WTC11 (cell line): ENCODE data around the gene HECW1. TPM values are rescaled to one million over a fixed set of nuclear protein-coding genes. Genes with fewer than 3 reads are reported as not detected.

Source experiments
- ATAC-seq: fragments of 200-7000 bp; cut with Tn5 transposase; 2 replicates; pipeline ENCODE4 v1.10.0; 2021; ENCODE audit warnings: mild to moderate bottlenecking, moderate library complexity
- CTCF ChIA-PET: fragments of 300-600 bp; sonication (Branson Sonifier 250); formaldehyde crosslinking; loops from one replicate; lab custom pipeline; 2021; ENCODE audit warnings: antibody characterized with exemption; lab: Charles Lee
- POLR2A ChIA-PET: fragments of 350-600 bp; sonication (Branson Sonifier 250); formaldehyde crosslinking; loops from one replicate; lab custom pipeline; 2021; ENCODE audit warnings: antibody characterized with exemption; lab: Charles Lee
- DNase-seq: peaks from one replicate; pipeline ENCODE4 v3.0.0; 2021; ENCODE audit warnings: low spot score
- H3K27ac Mint-ChIP-seq: 2 replicates; pipeline ENCODE4 v1.8.0; 2021; ENCODE audit warnings: mixed read lengths
- H3K27me3 Mint-ChIP-seq: 2 replicates; pipeline ENCODE4 v1.8.0; 2021; ENCODE audit warnings: low read depth, mild to moderate bottlenecking, moderate library complexity, mixed read lengths
- H3K36me3 Mint-ChIP-seq: 2 replicates; pipeline ENCODE4 v1.8.0; 2021; ENCODE audit warnings: mixed read lengths
- H3K4me1 Mint-ChIP-seq: 2 replicates; pipeline ENCODE4 v1.8.0; 2022; ENCODE audit warnings: mixed read lengths
- H3K4me3 Mint-ChIP-seq: 2 replicates; pipeline ENCODE4 v1.8.0; 2021; ENCODE audit warnings: mild to moderate bottlenecking, moderate library complexity, mixed read lengths
- H3K9me3 Mint-ChIP-seq: 2 replicates; pipeline ENCODE4 v1.8.0; 2021; ENCODE audit warnings: mixed read lengths
- AR ChIP-seq: fragments of 250-450 bp; sonication (Bioruptor Pico); IDR thresholded peaks from 2 replicates; pipeline ENCODE4 v1.9.0; 2021; ENCODE audit warnings: mild to moderate bottlenecking
- E2F1 ChIP-seq: sonication (generic); formaldehyde crosslinking; IDR thresholded peaks from 2 replicates; pipeline ENCODE4 v1.8.0; 2022; ENCODE audit warnings: mild to moderate bottlenecking, missing genetic modification reagents
- EMX1 ChIP-seq: fragments of 250-450 bp; sonication (Bioruptor Pico); IDR thresholded peaks from 2 replicates; pipeline ENCODE4 v1.8.0; 2021; ENCODE audit warnings: mild to moderate bottlenecking
- ERG ChIP-seq: fragments of 250-450 bp; sonication (Bioruptor Pico); IDR thresholded peaks from 2 replicates; pipeline ENCODE4 v1.8.0; 2021; ENCODE audit warnings: mild to moderate bottlenecking
- IRF1 ChIP-seq: sonication (generic); formaldehyde crosslinking; IDR thresholded peaks from 2 replicates; pipeline ENCODE4 v1.8.0; 2023; ENCODE audit warnings: missing genetic modification reagents
- MAX ChIP-seq: sonication (generic); formaldehyde crosslinking; IDR thresholded peaks from 2 replicates; pipeline ENCODE4 v1.8.0; 2022; ENCODE audit warnings: mild to moderate bottlenecking, missing genetic modification reagents
- MLX ChIP-seq: sonication (generic); formaldehyde crosslinking; IDR thresholded peaks from 2 replicates; pipeline ENCODE4 v1.8.1; 2023; ENCODE audit warnings: mild to moderate bottlenecking, missing genetic modification reagents, moderate library complexity
- NFATC4 ChIP-seq: fragments of 250-450 bp; sonication (Bioruptor Pico); IDR thresholded peaks from 2 replicates; pipeline ENCODE4 v1.9.0; 2021; ENCODE audit warnings: mild to moderate bottlenecking
- NR1H2 ChIP-seq: sonication (generic); formaldehyde crosslinking; IDR thresholded peaks from 2 replicates; pipeline ENCODE4 v1.9.0; 2021; ENCODE audit warnings: mild to moderate bottlenecking, moderate library complexity, missing genetic modification reagents
- OVOL2 ChIP-seq: fragments of 250-450 bp; sonication (Bioruptor Pico); IDR thresholded peaks from 2 replicates; pipeline ENCODE4 v1.9.0; 2021; ENCODE audit warnings: mild to moderate bottlenecking, borderline replicate concordance
- PREB ChIP-seq: sonication (generic); formaldehyde crosslinking; IDR thresholded peaks from 2 replicates; pipeline ENCODE4 v1.8.1; 2022; ENCODE audit warnings: mild to moderate bottlenecking, missing genetic modification reagents, moderate library complexity, borderline replicate concordance
- PRRX2 ChIP-seq: fragments of 250-450 bp; sonication (Bioruptor Pico); IDR thresholded peaks from 2 replicates; pipeline ENCODE4 v1.8.0; 2021; ENCODE audit warnings: mild to moderate bottlenecking
- TP53 ChIP-seq: sonication (generic); formaldehyde crosslinking; IDR thresholded peaks from 2 replicates; pipeline ENCODE4 v1.8.1; 2023; ENCODE audit warnings: mild to moderate bottlenecking, missing genetic modification reagents
- USF1 ChIP-seq: sonication (generic); formaldehyde crosslinking; IDR thresholded peaks from 2 replicates; pipeline ENCODE4 v1.8.0; 2022; ENCODE audit warnings: mild to moderate bottlenecking, missing genetic modification reagents
- ZBTB21 ChIP-seq: sonication (generic); formaldehyde crosslinking; IDR thresholded peaks from 2 replicates; pipeline ENCODE4 v1.8.1; 2023; ENCODE audit warnings: mild to moderate bottlenecking, missing genetic modification reagents, borderline replicate concordance
- ZBTB43 ChIP-seq: sonication (generic); formaldehyde crosslinking; IDR thresholded peaks from 2 replicates; pipeline ENCODE4 v1.8.1; 2023; ENCODE audit warnings: mild to moderate bottlenecking, missing genetic modification reagents
- ZNF396 ChIP-seq: fragments of 250-450 bp; sonication (Bioruptor Pico); IDR thresholded peaks from 2 replicates; pipeline ENCODE4 v1.8.0; 2021; ENCODE audit warnings: mild to moderate bottlenecking, moderate library complexity, borderline replicate concordance
- ZNF416 ChIP-seq: fragments of 250-450 bp; sonication (Bioruptor Pico); IDR thresholded peaks from 2 replicates; pipeline ENCODE4 v1.9.0; 2021; ENCODE audit warnings: mild to moderate bottlenecking, inconsistent platforms
- ZSCAN18 ChIP-seq: fragments of 250-450 bp; sonication (Bioruptor Pico); IDR thresholded peaks from 2 replicates; pipeline ENCODE4 v2.1.2; 2022; ENCODE audit warnings: mild to moderate bottlenecking, moderate library complexity
- total RNA-seq: library from RNA; stranded (reverse); gene quantifications from 3 replicates; pipeline ENCODE4 v1.2.3, GENCODE V29; 2021

Gene HECW1
- total RNA-seq, 1 experiment from 2014 or later, result 6.1 TPM

- CTCF ChIA-PET, result no interaction called here
- no peak for ATAC-seq
- H3K9me3 Mint-ChIP-seq, result peaks cover 14% of the 10 kb centered on the region
- H3K4me1 Mint-ChIP-seq, result peaks cover 14% of the 10 kb centered on the region
- TF ChIP-seq EMX1 (no peak), MLX (no peak), NR1H2 (CRISPR knock-in tag) (no peak), TP53 (no peak)
- no peak overlapping the region for H3K27ac Mint-ChIP-seq
- peaks cover 10% of the 10 kb centered on the region; the same call in 1 of the 2 replicates for H3K36me3 Mint-ChIP-seq
- no peak for DNase-seq
- POLR2A ChIA-PET, result no interaction called here
- no peaks in the 10 kb centered on the region for H3K27me3 Mint-ChIP-seq
- no peak overlapping the region for H3K4me3 Mint-ChIP-seq
These were observed 40.2 kb downstream of the HECW1 start for GRCh38 chr7:43152696-43153095.

- no peaks in the 10 kb centered on the region for H3K27me3 Mint-ChIP-seq
- ChIA-PET POLR2A (no interaction called here), CTCF (no interaction called here)
- peaks cover 10% of the 10 kb centered on the region for H3K4me1 Mint-ChIP-seq
- TF ChIP-seq ZBTB21 (CRISPR knock-in tag) (no peak), AR (CRISPR knock-in tag) (no peak), ZBTB43 (CRISPR knock-in tag) (no peak), ZNF396 (CRISPR knock-in tag) (no peak), OVOL2 (CRISPR knock-in tag) (no peak), ERG (CRISPR knock-in tag) (no peak), IRF1 (CRISPR knock-in tag) (no peak), USF1 (CRISPR knock-in tag) (no peak), PRRX2 (CRISPR knock-in tag) (no peak), NFATC4 (CRISPR knock-in tag) (no peak)
- no peak overlapping the region for H3K27ac Mint-ChIP-seq
- no peak overlapping the region for H3K4me3 Mint-ChIP-seq
- DNase-seq, result no peak
- no peak for ATAC-seq
- H3K36me3 Mint-ChIP-seq, result peaks cover 6% of the 10 kb centered on the region; the same call in 1 of the 2 replicates
- peaks cover 10% of the 10 kb centered on the region for H3K9me3 Mint-ChIP-seq
These were observed 43.2 kb downstream of the HECW1 start for GRCh38 chr7:43155636-43156035.

- DNase-seq (no peak), ATAC-seq (no peak)
- CTCF ChIA-PET, result no interaction called here
- Mint-ChIP-seq H3K4me1 (no peaks in the 10 kb centered on the region), H3K4me3 (no peak overlapping the region), H3K27me3 (no peaks in the 10 kb centered on the region), H3K36me3 (no peaks in the 10 kb centered on the region), H3K27ac (no peak overlapping the region), H3K9me3 (peaks cover 3% of the 10 kb centered on the region; the same call in 1 of the 2 replicates)
- POLR2A ChIA-PET, result no interaction called here
- TF ChIP-seq PREB (CRISPR knock-in tag) (no peak), E2F1 (CRISPR knock-in tag) (no peak), PRRX2 (CRISPR knock-in tag) (no peak), MAX (CRISPR knock-in tag) (no peak), ZBTB43 (CRISPR knock-in tag) (no peak), ZNF416 (no peak), ZSCAN18 (CRISPR knock-in tag) (no peak)
These were observed 51.4 kb downstream of the HECW1 start for GRCh38 chr7:43163885-43164284.
